Skeletal muscle tissue (tissue), 4 donors: ENCODE measurements around the gene ACSF2. TPM values are rescaled to one million over a fixed set of nuclear protein-coding genes. Genes with fewer than 3 reads are reported as not detected.
A peak's percentile ranks its signal among the peaks of the same experiment; 100 is the strongest.
"Not testable (repeated sequence)": the region's sequence is repeated elsewhere in the genome, so short reads cannot be mapped to it uniquely, and the experiment has no call there.

Source experiments
- H3K27ac ChIP-seq: one replicate; pipeline ENCODE4 v1.7.0; 2013; ENCODE audit warnings: mild to moderate bottlenecking, low read depth, low read length, inconsistent platforms
- H3K27me3 ChIP-seq, 3 donors: one replicate each; pipeline ENCODE4 v1.7.0; 2013; ENCODE audit warnings: low read length in 3 of 3; ENCODE audit not compliant: control insufficient read depth in 3 of 3, insufficient read depth in 3 of 3
- H3K36me3 ChIP-seq, 3 donors: one replicate each; pipeline ENCODE4 v1.7.0; 2013; ENCODE audit warnings: low read length in 3 of 3; ENCODE audit not compliant: control insufficient read depth in 3 of 3, insufficient read depth in 3 of 3
- H3K4me1 ChIP-seq, 3 donors: one replicate each; pipeline ENCODE4 v1.7.0; 2013; ENCODE audit warnings: low read length in 3 of 3, mild to moderate bottlenecking in 3 of 3; ENCODE audit not compliant: control insufficient read depth in 3 of 3, insufficient read depth in 3 of 3
- H3K4me3 ChIP-seq, 3 donors: one replicate each; pipeline ENCODE4 v1.7.0; 2013; ENCODE audit warnings: low read length in 3 of 3
- H3K9ac ChIP-seq, 3 donors: one replicate each; pipeline ENCODE4 v1.7.0; 2013; ENCODE audit warnings: low read length in 3 of 3, mild to moderate bottlenecking in 3 of 3, moderate library complexity in 2 of 3, low read depth in 1 of 3
- H3K9me3 ChIP-seq, 3 donors: one replicate each; pipeline ENCODE4 v1.7.0; 2013; ENCODE audit warnings: low read length in 3 of 3; ENCODE audit not compliant: control insufficient read depth in 3 of 3
- total RNA-seq: library from RNA; depleted of rRNA; stranded (reverse); fragments of >200 nt; gene quantifications from one replicate; pipeline ENCODE4 v1.2.3, GENCODE V29; 2014
- donor health status: Osteomylitis.

Gene ACSF2
- total RNA-seq, 1 donor from 2014 or later: 51.1 TPM

DNA sequence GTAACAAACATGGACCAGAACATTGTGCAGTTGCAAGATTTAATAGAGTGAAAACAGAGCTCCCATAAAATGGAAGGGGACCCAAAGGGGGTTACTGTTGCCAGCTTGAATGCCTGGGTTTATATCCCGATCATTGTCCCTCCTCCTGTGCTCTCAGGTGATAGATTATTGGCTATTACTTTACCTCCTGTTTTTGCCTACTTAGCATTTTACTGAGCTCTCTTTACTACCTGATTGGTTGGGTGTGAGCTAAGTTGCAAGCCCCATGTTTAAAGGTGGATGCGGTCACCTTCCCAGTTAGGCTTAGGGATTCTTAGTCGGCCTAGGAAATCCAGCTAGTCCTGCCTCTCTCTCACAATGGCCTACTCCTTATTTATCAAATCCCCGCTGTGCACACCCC is 20.7 kb upstream of the ACSF2 start:
- not testable (repeated sequence) for H3K4me1 ChIP-seq, H3K4me3 ChIP-seq, H3K9me3 ChIP-seq, H3K27me3 ChIP-seq, H3K36me3 ChIP-seq, H3K9ac ChIP-seq, H3K27ac ChIP-seq

GRCh38 chr17:50406578-50406977 is 19.4 kb upstream of the ACSF2 start:
- H3K9me3 ChIP-seq: no peaks in the 10 kb centered on the region
- H3K4me1 ChIP-seq: no peaks in the 10 kb centered on the region
- no peaks in the 10 kb centered on the region for H3K36me3 ChIP-seq
- no peak overlapping the region for H3K4me3 ChIP-seq
- no peak overlapping the region for H3K9ac ChIP-seq
- no peak overlapping the region for H3K27ac ChIP-seq
- peaks cover 0 to 4% (median 3%) of the 10 kb centered on the region in 3 donors for H3K27me3 ChIP-seq

DNA sequence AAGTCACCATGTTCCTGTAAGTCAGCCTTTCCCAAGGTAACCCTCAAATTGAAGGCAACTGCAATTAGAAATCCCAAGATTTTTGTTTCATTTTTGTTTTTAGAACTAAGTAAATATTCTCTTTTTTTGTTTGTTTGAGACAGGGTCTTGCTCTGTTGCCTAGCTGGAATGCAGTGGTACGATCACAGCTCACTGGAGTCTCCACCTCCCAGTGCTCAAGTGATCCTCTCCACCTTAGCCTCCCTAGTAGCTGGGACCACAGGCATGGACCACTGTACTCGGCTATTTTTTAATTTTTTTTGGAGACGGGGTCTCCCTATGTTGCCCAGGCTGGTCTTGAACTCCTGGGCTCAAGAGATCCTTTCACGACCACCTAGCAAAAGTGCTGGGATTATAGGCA is 18.1 kb upstream of the ACSF2 start:
- Histone ChIP-seq H3K4me3 (no peak overlapping the region), H3K27ac (no peak overlapping the region), H3K4me1 (no peaks in the 10 kb centered on the region), H3K27me3 (peaks cover 0 to 4% (median 3%) of the 10 kb centered on the region in 3 donors), H3K36me3 (no peaks in the 10 kb centered on the region), H3K9ac (no peak overlapping the region), H3K9me3 (no peaks in the 10 kb centered on the region)

DNA sequence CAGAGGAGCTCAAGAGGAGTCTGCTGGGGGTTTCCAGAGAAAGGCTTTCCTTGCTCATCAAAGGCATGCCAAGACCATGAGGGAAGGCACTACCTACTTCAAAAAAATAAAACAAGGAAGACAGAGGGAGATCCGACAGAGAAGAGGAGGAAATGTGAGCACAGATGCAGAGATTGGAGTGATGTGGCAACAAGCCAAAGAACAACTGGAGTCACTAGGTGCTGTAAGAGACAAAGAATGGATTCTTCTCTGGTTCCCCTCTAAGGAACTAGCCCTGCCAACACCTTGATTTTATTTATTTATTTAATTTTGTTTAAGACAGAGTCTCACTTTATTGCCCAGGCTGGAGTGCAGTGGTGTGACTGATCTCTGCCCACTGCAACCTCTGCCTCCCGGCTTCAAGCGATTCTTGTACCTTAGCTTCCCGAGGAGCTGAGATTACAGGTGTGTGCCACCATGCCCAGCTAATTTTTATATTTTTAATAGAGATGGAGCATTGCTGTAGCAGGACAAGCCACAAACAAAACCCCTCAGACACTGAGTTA is 13.8 kb upstream of the ACSF2 start:
- Histone ChIP-seq H3K4me1 (no peaks in the 10 kb centered on the region), H3K36me3 (no peaks in the 10 kb centered on the region), H3K9me3 (no peaks in the 10 kb centered on the region), H3K4me3 (no peak overlapping the region), H3K27me3 (no peaks in the 10 kb centered on the region), H3K9ac (no peak overlapping the region), H3K27ac (no peak overlapping the region)

DNA sequence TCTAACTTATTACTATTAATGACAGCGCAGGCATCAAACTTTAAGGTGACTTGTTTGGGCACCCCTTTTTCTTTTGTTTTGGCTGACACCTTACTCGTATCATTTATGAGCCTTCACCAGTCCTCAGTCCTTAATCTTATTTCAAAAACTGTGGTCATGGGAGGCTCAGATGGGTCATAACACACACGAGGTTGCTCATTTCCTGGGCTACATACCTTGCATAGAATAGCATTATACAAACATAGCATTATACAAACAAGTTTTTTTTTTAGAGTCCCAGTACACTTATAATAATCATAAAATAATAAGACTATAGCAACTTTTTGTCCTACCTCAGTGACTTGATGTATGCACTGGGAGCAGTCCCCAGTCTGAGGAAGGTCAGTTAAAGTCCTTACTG is 11.2 kb upstream of the ACSF2 start:
- H3K27me3 ChIP-seq: no peaks in the 10 kb centered on the region
- no peaks in the 10 kb centered on the region for H3K4me1 ChIP-seq
- no peak overlapping the region for H3K4me3 ChIP-seq
- H3K27ac ChIP-seq: no peak overlapping the region
- no peak overlapping the region for H3K9ac ChIP-seq
- H3K9me3 ChIP-seq: no peaks in the 10 kb centered on the region
- no peaks in the 10 kb centered on the region for H3K36me3 ChIP-seq

DNA sequence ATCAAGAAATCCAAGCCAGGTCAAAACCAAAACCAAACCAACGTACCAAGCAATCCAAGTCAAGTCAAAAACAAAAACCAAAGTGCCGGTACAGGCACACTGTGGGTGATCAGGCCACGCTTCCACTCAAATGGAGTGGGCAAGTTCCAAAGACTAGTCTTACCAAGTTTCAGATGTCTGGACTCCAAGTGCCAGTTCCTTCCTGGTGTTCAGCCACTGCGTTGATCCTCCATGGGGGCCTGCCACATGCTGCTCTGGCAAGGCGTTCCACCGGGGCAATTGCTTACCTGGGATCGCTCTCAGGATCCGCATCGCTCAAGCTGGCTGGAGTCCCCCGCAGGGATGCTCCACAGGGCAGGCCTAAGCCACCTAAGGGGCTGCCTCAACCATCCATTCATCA is 6.4 kb upstream of the ACSF2 start:
- not testable (repeated sequence) for H3K4me1 ChIP-seq, H3K27me3 ChIP-seq, H3K36me3 ChIP-seq, H3K4me3 ChIP-seq, H3K27ac ChIP-seq, H3K9ac ChIP-seq, H3K9me3 ChIP-seq

- Histone ChIP-seq H3K27ac (peak overlapping the region; percentile 3), H3K4me3 (no peak overlapping the region), H3K4me1 (peaks cover 12 to 17% (median 15%) of the 10 kb centered on the region in 3 donors), H3K36me3 (no peaks in the 10 kb centered on the region), H3K9me3 (no peaks in the 10 kb centered on the region), H3K9ac (no peak overlapping the region), H3K27me3 (no peaks in the 10 kb centered on the region)
Observed at GRCh38 chr17:50420419-50421112, 5.5 kb upstream of the ACSF2 start.

DNA sequence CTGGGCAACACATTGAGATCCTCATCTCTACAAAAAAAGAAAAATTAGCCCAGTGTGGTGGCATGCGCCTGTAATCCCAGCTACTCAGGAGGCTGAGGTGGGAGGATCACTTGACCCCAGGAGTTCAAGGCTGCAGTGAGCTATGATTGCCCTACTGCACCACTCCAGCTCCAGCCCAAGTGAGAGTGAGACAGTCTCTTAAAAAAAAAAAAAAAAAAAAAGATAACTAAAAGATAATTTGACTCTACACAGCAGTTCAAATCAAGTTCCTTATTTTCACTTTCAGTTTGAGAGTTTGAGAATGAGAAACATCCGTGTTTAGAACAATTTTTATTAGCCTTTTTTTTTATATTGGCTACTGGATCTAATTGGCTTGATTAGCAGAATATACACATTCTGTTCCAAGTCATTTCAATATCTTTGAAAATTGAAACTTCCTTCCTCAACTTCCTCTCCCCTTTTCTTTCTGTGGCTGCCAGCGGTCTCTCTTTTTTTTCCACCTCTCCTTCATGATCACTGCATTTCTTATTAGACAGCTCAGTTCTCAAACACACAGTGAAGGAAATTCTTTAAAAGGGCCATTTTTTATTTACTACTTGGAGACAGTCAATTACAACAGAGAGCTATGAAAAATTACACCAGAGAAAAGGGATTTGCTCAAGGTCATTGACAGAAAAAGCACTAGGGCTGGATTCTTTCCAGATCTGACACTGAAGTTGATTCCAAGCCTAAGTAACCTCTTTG is 4.5 kb upstream of the ACSF2 start:
- Histone ChIP-seq H3K36me3 (no peaks in the 10 kb centered on the region), H3K4me3 (peak overlapping the region in 2 of 3 donors; percentile 25 to 57), H3K9ac (no peak overlapping the region), H3K4me1 (peaks cover 16 to 20% (median 17%) of the 10 kb centered on the region in 3 donors), H3K27me3 (no peaks in the 10 kb centered on the region), H3K9me3 (no peaks in the 10 kb centered on the region), H3K27ac (peak overlapping the region; percentile 37)

DNA sequence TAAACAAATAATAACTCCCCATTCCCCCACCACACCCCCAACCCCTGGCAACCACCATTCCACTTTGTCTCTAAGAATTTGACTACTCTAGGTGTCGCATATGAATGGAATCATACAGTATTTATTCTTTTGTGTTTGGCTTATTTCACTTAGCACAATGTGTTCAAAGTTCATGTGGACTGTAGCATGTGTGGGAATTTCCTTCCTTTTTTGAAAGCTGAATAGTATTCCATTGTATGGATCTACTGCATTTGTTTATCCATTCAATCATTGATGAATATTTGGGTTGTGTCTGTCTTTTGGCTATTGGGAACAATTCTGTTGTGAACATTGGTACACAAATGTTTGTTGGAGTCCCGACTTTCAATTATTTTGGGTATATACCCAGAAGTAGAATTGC is 3.3 kb upstream of the ACSF2 start:
- Histone ChIP-seq H3K27ac (no peak overlapping the region), H3K27me3 (no peaks in the 10 kb centered on the region), H3K4me1 (peaks cover 26 to 33% (median 30%) of the 10 kb centered on the region in 3 donors), H3K36me3 (no peaks in the 10 kb centered on the region), H3K4me3 (no peak overlapping the region), H3K9ac (no peak overlapping the region), H3K9me3 (no peaks in the 10 kb centered on the region)

DNA sequence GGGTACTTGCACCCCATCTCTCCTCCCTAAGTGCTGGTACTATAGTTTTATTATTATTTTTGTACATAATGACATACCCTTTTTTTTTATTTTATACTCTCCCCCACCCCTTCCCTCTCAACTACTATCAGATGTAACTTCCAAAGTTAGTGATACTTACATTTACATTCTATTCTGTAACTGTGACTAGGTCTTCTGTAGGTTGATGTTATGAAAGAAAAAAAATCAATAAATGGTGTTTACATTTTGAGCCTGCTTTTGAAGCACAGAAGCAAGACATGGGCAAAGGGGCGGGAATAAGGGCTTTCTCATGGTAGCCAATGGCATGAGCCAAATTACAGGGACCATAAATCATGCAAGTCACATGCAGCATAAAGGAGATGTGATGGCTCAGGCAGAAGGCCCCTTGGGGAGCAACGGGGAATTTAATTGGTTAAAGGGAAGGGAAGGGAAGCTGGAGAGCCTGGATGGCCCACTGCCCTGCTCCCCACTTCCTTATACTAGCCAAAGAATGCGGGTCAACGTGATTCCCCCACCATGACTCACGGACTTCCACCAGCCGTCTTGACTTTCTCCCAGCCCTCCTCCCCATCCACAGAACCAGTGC is 2.4 kb upstream of the ACSF2 start:
- Histone ChIP-seq H3K36me3 (no peaks in the 10 kb centered on the region), H3K4me1 (peaks cover 29 to 37% (median 34%) of the 10 kb centered on the region in 3 donors), H3K27me3 (no peaks in the 10 kb centered on the region), H3K27ac (no peak overlapping the region), H3K9me3 (no peaks in the 10 kb centered on the region), H3K9ac (no peak overlapping the region), H3K4me3 (no peak overlapping the region)
